ENCODE measurements around the gene TET3.
A peak's percentile ranks its signal among the peaks of the same experiment; 100 is the strongest.

TET3 gene

GRCh38 chr2:73989972-73990371 lies 5.3 kb downstream of the TET3 start:
- peaks cover 13 to 14% of the 10 kb centered on the region in 2 donors for H3K9me3 Mint-ChIP-seq
- DNase-seq (no peak), ATAC-seq (no peak)
- no peaks in the 10 kb centered on the region for H3K27me3 Mint-ChIP-seq
- H3K4me1 Mint-ChIP-seq, result peaks cover 74% of the 10 kb centered on the region
- no peak overlapping the region for H3K4me3 Mint-ChIP-seq
- no peak overlapping the region for H3K27ac Mint-ChIP-seq

GRCh38 chr2:73990531-73990930 lies 5.8 kb downstream of the TET3 start:
- DNase-seq (no peak), ATAC-seq (no peak)
- Mint-ChIP-seq H3K9me3 (peaks cover 13 to 14% of the 10 kb centered on the region in 2 donors), H3K4me1 (peaks cover 79% of the 10 kb centered on the region), H3K4me3 (no peak overlapping the region), H3K27me3 (no peaks in the 10 kb centered on the region), H3K27ac (peak overlapping the region in 1 of 2 donors; percentile 8)

- H3K27ac Mint-ChIP-seq, result no peak overlapping the region
- no peak overlapping the region for H3K4me3 Mint-ChIP-seq
- DNase-seq (no peak), ATAC-seq (no peak)
- H3K27me3 Mint-ChIP-seq, result no peaks in the 10 kb centered on the region
- H3K4me1 Mint-ChIP-seq, result peaks cover 84% of the 10 kb centered on the region
- peaks cover 13 to 14% of the 10 kb centered on the region in 2 donors for H3K9me3 Mint-ChIP-seq
Measured at GRCh38 chr2:73992036-73992435, 7.3 kb downstream of the TET3 start.

GRCh38 chr2:73993376-73993775 lies 8.7 kb downstream of the TET3 start:
- Mint-ChIP-seq H3K27me3 (no peaks in the 10 kb centered on the region), H3K27ac (no peak overlapping the region), H3K4me1 (peaks cover 84% of the 10 kb centered on the region), H3K9me3 (peaks cover 13 to 14% of the 10 kb centered on the region in 2 donors), H3K4me3 (no peak overlapping the region)
- ATAC-seq (no peak), DNase-seq (no peak)

GRCh38 chr2:73993778-73994177 lies 9.1 kb downstream of the TET3 start:
- H3K27me3 Mint-ChIP-seq, result no peaks in the 10 kb centered on the region
- peaks cover 84% of the 10 kb centered on the region for H3K4me1 Mint-ChIP-seq
- no peak overlapping the region for H3K4me3 Mint-ChIP-seq
- DNase-seq (no peak), ATAC-seq (peak; percentile 42)
- H3K9me3 Mint-ChIP-seq, result peaks cover 13 to 14% of the 10 kb centered on the region in 2 donors
- H3K27ac Mint-ChIP-seq, result peak overlapping the region in 1 of 2 donors; percentile 13

- DNase-seq (no peak), ATAC-seq (peak; percentile 6)
- H3K9me3 Mint-ChIP-seq, result peaks cover 13 to 14% of the 10 kb centered on the region in 2 donors
- peaks cover 84% of the 10 kb centered on the region for H3K4me1 Mint-ChIP-seq
- H3K4me3 Mint-ChIP-seq, result no peak overlapping the region
- peak overlapping the region in 1 of 2 donors; percentile 13 for H3K27ac Mint-ChIP-seq
- no peaks in the 10 kb centered on the region for H3K27me3 Mint-ChIP-seq
Measured at GRCh38 chr2:73994178-73994831, 9.6 kb downstream of the TET3 start.

GRCh38 chr2:73995810-73996209 lies 11.1 kb downstream of the TET3 start:
- H3K27ac Mint-ChIP-seq, result no peak overlapping the region
- DNase-seq (no peak), ATAC-seq (no peak)
- peaks cover 6 to 9% of the 10 kb centered on the region in 2 donors for H3K9me3 Mint-ChIP-seq
- peaks cover 84% of the 10 kb centered on the region for H3K4me1 Mint-ChIP-seq
- no peak overlapping the region for H3K4me3 Mint-ChIP-seq
- H3K27me3 Mint-ChIP-seq, result no peaks in the 10 kb centered on the region

GRCh38 chr2:73997813-73998212 lies 13.1 kb downstream of the TET3 start:
- no peak overlapping the region for H3K27ac Mint-ChIP-seq
- H3K27me3 Mint-ChIP-seq, result no peaks in the 10 kb centered on the region
- peaks cover 96% of the 10 kb centered on the region for H3K4me1 Mint-ChIP-seq
- ATAC-seq (no peak), DNase-seq (no peak)
- H3K4me3 Mint-ChIP-seq, result peak overlapping the region in 1 of 2 donors; percentile 4
- no peaks in the 10 kb centered on the region for H3K9me3 Mint-ChIP-seq

- no peak for DNase-seq
- no peaks in the 10 kb centered on the region for H3K27me3 Mint-ChIP-seq
- no peak for ATAC-seq
- H3K4me1 Mint-ChIP-seq, result peaks cover 96% of the 10 kb centered on the region
- H3K9me3 Mint-ChIP-seq, result no peaks in the 10 kb centered on the region
- H3K27ac Mint-ChIP-seq, result peak overlapping the region; percentile 1 to 54
- peak overlapping the region; percentile 5 to 52 for H3K4me3 Mint-ChIP-seq
Measured at GRCh38 chr2:73998451-73998850, 13.7 kb downstream of the TET3 start.

- peak overlapping the region in 1 of 2 donors; percentile 1 for H3K27ac Mint-ChIP-seq
- H3K4me1 Mint-ChIP-seq, result peaks cover 96% of the 10 kb centered on the region
- no peaks in the 10 kb centered on the region for H3K9me3 Mint-ChIP-seq
- H3K4me3 Mint-ChIP-seq, result peak overlapping the region; percentile 5 to 52
- ATAC-seq (peak; percentile 13), DNase-seq (no peak)
- H3K27me3 Mint-ChIP-seq, result no peaks in the 10 kb centered on the region
Measured at GRCh38 chr2:73998933-73999332, 14.2 kb downstream of the TET3 start.

GRCh38 chr2:73999881-74000597 lies 15.3 kb downstream of the TET3 start:
- Mint-ChIP-seq H3K27me3 (no peaks in the 10 kb centered on the region), H3K9me3 (no peaks in the 10 kb centered on the region), H3K4me3 (peak overlapping the region in 1 of 2 donors; percentile 4), H3K4me1 (peaks cover 96% of the 10 kb centered on the region), H3K27ac (no peak overlapping the region)
- DNase-seq (no peak), ATAC-seq (no peak)

- Mint-ChIP-seq H3K4me1 (peaks cover 95% of the 10 kb centered on the region), H3K27ac (no peak overlapping the region), H3K4me3 (no peak overlapping the region), H3K27me3 (no peaks in the 10 kb centered on the region), H3K9me3 (no peaks in the 10 kb centered on the region)
- DNase-seq (no peak), ATAC-seq (no peak)
Measured at GRCh38 chr2:74000666-74001065, 16.0 kb downstream of the TET3 start.

- Mint-ChIP-seq H3K27me3 (no peaks in the 10 kb centered on the region), H3K9me3 (no peaks in the 10 kb centered on the region), H3K4me1 (peaks cover 94% of the 10 kb centered on the region), H3K4me3 (peak overlapping the region; percentile 80 to 82), H3K27ac (peak overlapping the region in 1 of 2 donors; percentile 5)
- ATAC-seq (no peak), DNase-seq (no peak)
Measured at GRCh38 chr2:74001121-74001520, 16.4 kb downstream of the TET3 start.

GRCh38 chr2:74001781-74002504 lies 17.2 kb downstream of the TET3 start:
- H3K4me3 Mint-ChIP-seq, result peak overlapping the region; percentile 80 to 82
- DNase-seq, result peak in 1 of 2 donors; percentile 81
- ATAC-seq, result peak; percentile 77
- H3K27me3 Mint-ChIP-seq, result no peaks in the 10 kb centered on the region
- peaks cover 94% of the 10 kb centered on the region for H3K4me1 Mint-ChIP-seq
- H3K9me3 Mint-ChIP-seq, result no peaks in the 10 kb centered on the region
- peak overlapping the region in 1 of 2 donors; percentile 5 for H3K27ac Mint-ChIP-seq

GRCh38 chr2:74002505-74003421 lies 18.1 kb downstream of the TET3 start:
- Mint-ChIP-seq H3K4me3 (peak overlapping the region; percentile 84 to 87), H3K27ac (peak overlapping the region in 1 of 2 donors; percentile 75), H3K9me3 (no peaks in the 10 kb centered on the region), H3K4me1 (peaks cover 94% of the 10 kb centered on the region), H3K27me3 (no peaks in the 10 kb centered on the region)
- DNase-seq (peak in 1 of 2 donors; percentile 81), ATAC-seq (peak; percentile 87)

Measured in stimulated activated naive CD8-positive, alpha-beta T cell treated with anti-CD3 and anti-CD28 coated beads, Interleukin-15, amount 100 ng/mL, for 72 hours (primary cell).